Testis (tissue), 2 donors: ENCODE data around the gene ZMIZ1.

ENCODE experiments used
- POLR2A ChIP-seq: fragments of 450-650 bp; IDR thresholded peaks from one replicate; pipeline ENCODE4 v1.6.1; 2017; ENCODE audit warnings: antibody characterized with exemption, mild to moderate bottlenecking, moderate library complexity
- TF ChIP-seq, protein P1 (sequence below), 3 experiments: fragments of 450-650 bp in 2 of 3; fragments of 200-600 bp in 1 of 3; sonication (generic) in 1 of 3; IDR thresholded peaks; one replicate each; pipeline ENCODE4 v1.5.1; 2016 to 2019; ENCODE audit warnings: antibody characterized with exemption in 3 of 3, mild to moderate bottlenecking in 2 of 3, moderate library complexity in 1 of 3

GRCh38 chr10:79239924-79240581 is 171.3 kb downstream of the ZMIZ1 start:
- TF ChIP-seq, protein P1, sequence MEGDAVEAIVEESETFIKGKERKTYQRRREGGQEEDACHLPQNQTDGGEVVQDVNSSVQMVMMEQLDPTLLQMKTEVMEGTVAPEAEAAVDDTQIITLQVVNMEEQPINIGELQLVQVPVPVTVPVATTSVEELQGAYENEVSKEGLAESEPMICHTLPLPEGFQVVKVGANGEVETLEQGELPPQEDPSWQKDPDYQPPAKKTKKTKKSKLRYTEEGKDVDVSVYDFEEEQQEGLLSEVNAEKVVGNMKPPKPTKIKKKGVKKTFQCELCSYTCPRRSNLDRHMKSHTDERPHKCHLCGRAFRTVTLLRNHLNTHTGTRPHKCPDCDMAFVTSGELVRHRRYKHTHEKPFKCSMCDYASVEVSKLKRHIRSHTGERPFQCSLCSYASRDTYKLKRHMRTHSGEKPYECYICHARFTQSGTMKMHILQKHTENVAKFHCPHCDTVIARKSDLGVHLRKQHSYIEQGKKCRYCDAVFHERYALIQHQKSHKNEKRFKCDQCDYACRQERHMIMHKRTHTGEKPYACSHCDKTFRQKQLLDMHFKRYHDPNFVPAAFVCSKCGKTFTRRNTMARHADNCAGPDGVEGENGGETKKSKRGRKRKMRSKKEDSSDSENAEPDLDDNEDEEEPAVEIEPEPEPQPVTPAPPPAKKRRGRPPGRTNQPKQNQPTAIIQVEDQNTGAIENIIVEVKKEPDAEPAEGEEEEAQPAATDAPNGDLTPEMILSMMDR (IDR thresholded peaks at IDR 0.05) = no peak
- TF ChIP-seq POLR2A = no peak
